SJCRH30 (cell line): ENCODE results near the gene NHLH2. TPM values are rescaled to one million over a fixed set of nuclear protein-coding genes. Genes with fewer than 3 reads are reported as not detected.
A peak's percentile ranks its signal among the peaks of the same experiment; 100 is the strongest.

ENCODE experiments used
- DNase-seq, 2 experiments: peaks; one replicate each; pipeline ENCODE4 v3.0.0-alpha.2; 2015 to 2020
- H3K27ac ChIP-seq: fragments of 250-450 bp; sonication (Bioruptor Pico); 2 replicates; pipeline ENCODE4 v1.5.1; 2020; ENCODE audit warnings: mild to moderate bottlenecking, moderate library complexity
- H3K27me3 ChIP-seq: fragments of 250-450 bp; sonication (Bioruptor Pico); 2 replicates; pipeline ENCODE4 v1.5.1; 2020; ENCODE audit warnings: mild to moderate bottlenecking, moderate library complexity
- H3K36me3 ChIP-seq: fragments of 250-450 bp; sonication (Bioruptor Pico); 2 replicates; pipeline ENCODE4 v1.5.1; 2020; ENCODE audit warnings: mild to moderate bottlenecking, moderate library complexity
- H3K4me1 ChIP-seq: fragments of 250-450 bp; sonication (Bioruptor Pico); 2 replicates; pipeline ENCODE4 v1.5.1; 2020; ENCODE audit warnings: mild to moderate bottlenecking, moderate library complexity
- H3K4me3 ChIP-seq: fragments of 250-450 bp; sonication (Bioruptor Pico); 2 replicates; pipeline ENCODE4 v1.5.1; 2020; ENCODE audit warnings: mild to moderate bottlenecking, moderate library complexity
- H3K9me3 ChIP-seq: fragments of 250-450 bp; sonication (Bioruptor Pico); replicated peaks from 2 replicates; pipeline ENCODE4 v1.5.1; 2020; ENCODE audit warnings: mild to moderate bottlenecking, moderate library complexity
- total RNA-seq: library from RNA; depleted of rRNA; stranded (reverse); fragments of >200 nt; shearing (Covaris generic); gene quantifications from 2 replicates; pipeline ENCODE4 v1.2.3, GENCODE V29; 2014

Gene NHLH2
- total RNA-seq, 1 experiment from 2014 or later: not detected

DNA sequence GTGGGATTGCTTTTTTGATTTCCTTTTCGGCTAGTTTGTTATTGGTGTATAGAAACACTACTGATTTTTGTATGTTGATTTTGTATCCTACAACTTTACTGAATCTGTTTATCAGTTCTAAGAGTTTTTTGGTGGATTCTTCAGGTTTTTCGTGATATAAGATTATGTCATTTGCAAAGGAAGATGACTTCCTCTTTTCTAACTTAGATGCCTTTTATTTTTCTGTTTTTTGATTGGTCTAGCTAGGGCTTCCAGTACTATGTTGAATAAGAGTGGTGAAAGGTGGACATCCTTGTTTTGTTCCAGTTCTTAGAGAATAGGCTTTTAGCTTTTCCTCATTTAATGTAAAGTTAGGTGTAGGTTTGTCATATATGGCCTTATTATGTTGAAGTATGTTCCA, 13.1 kb upstream of the NHLH2 start:
- Histone ChIP-seq H3K9me3 (no peaks in the 10 kb centered on the region), H3K27me3 (no peaks in the 10 kb centered on the region), H3K36me3 (no peaks in the 10 kb centered on the region), H3K4me1 (no peaks in the 10 kb centered on the region), H3K4me3 (no peak overlapping the region), H3K27ac (no peak overlapping the region)
- no peak for DNase-seq

DNA sequence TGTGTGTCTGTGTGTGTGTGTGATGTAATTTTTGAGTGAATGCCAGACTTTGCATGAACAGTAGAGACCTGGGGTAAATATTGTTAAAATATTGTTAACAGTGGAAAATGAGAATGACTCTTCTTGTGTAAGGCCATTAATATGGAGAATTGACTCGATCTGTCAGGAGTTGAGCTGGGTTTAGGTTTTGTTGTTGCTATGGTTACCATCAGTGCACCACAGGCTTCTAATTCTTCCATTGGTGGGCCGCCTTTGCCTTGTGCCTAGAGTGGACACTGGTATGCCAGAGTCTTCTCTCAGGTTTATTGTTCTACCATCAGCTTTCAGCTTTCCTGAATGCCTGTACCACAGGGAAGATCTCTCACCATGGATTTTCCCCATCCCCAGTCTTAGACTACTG, 10.0 kb upstream of the NHLH2 start:
- no peak for DNase-seq
- H3K4me3 ChIP-seq: no peak overlapping the region
- no peaks in the 10 kb centered on the region for H3K9me3 ChIP-seq
- H3K4me1 ChIP-seq: no peaks in the 10 kb centered on the region
- H3K27ac ChIP-seq: no peak overlapping the region
- no peaks in the 10 kb centered on the region for H3K36me3 ChIP-seq
- H3K27me3 ChIP-seq: no peaks in the 10 kb centered on the region

DNA sequence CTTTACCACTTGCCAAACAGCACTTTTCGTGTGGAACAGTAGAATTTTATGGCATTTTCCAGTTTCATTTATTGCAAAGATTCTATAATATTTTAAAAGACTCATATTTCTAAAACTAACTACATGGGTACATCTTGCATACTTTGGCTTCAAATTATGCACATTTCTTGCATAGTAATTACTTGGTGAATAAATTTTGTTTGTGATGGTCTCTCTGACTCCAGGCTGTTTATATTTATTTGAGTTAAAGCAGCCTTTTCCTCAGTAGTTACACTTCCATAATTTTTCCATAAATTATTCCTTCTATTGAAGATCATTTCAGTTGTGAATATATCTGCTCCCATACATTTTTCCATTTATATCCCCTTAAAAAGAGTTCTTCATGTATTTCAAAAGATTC, 6.9 kb upstream of the NHLH2 start:
- Histone ChIP-seq H3K4me3 (no peak overlapping the region), H3K36me3 (no peaks in the 10 kb centered on the region; the same call in 1 of the 2 replicates), H3K27ac (no peak overlapping the region), H3K27me3 (no peaks in the 10 kb centered on the region), H3K4me1 (no peaks in the 10 kb centered on the region), H3K9me3 (no peaks in the 10 kb centered on the region)
- DNase-seq: no peak

- no peak overlapping the region for H3K4me3 ChIP-seq
These were observed 2.0 kb upstream of the NHLH2 start for GRCh38 chr1:115842948-115843347.

GRCh38 chr1:115839679-115840237, 1.2 kb downstream of the NHLH2 start:
- no peak overlapping the region for H3K4me3 ChIP-seq
- DNase-seq: no peak
- H3K4me1 ChIP-seq: no peaks in the 10 kb centered on the region
- no peak overlapping the region for H3K27ac ChIP-seq
- H3K27me3 ChIP-seq: no peaks in the 10 kb centered on the region
- no peaks in the 10 kb centered on the region for H3K9me3 ChIP-seq
- no peaks in the 10 kb centered on the region for H3K36me3 ChIP-seq

More at GRCh38 chr1:115842948-115843347, 2.0 kb upstream of the NHLH2 start:
- H3K9me3 ChIP-seq: no peaks in the 10 kb centered on the region
- H3K27ac ChIP-seq: no peak overlapping the region
- no peak for DNase-seq
- no peaks in the 10 kb centered on the region for H3K4me1 ChIP-seq
- H3K36me3 ChIP-seq: no peaks in the 10 kb centered on the region; the same call in 1 of the 2 replicates
- H3K27me3 ChIP-seq: no peaks in the 10 kb centered on the region

GRCh38 chr1:115839029-115839678, 1.8 kb downstream of the NHLH2 start:
- Histone ChIP-seq H3K27me3 (no peaks in the 10 kb centered on the region), H3K27ac (no peak overlapping the region), H3K4me1 (no peaks in the 10 kb centered on the region), H3K4me3 (no peak overlapping the region), H3K36me3 (no peaks in the 10 kb centered on the region), H3K9me3 (no peaks in the 10 kb centered on the region)
- no peak for DNase-seq

- Histone ChIP-seq H3K27me3 (no peaks in the 10 kb centered on the region), H3K27ac (no peak overlapping the region), H3K9me3 (no peaks in the 10 kb centered on the region), H3K36me3 (no peaks in the 10 kb centered on the region), H3K4me3 (no peak overlapping the region), H3K4me1 (no peaks in the 10 kb centered on the region)
- no peak for DNase-seq
These were observed 2.4 kb downstream of the NHLH2 start for GRCh38 chr1:115838431-115839028.

- no peak overlapping the region for H3K4me3 ChIP-seq
- no peaks in the 10 kb centered on the region for H3K27me3 ChIP-seq
These were observed 3.0 kb downstream of the NHLH2 start for GRCh38 chr1:115837740-115838421.

DNA sequence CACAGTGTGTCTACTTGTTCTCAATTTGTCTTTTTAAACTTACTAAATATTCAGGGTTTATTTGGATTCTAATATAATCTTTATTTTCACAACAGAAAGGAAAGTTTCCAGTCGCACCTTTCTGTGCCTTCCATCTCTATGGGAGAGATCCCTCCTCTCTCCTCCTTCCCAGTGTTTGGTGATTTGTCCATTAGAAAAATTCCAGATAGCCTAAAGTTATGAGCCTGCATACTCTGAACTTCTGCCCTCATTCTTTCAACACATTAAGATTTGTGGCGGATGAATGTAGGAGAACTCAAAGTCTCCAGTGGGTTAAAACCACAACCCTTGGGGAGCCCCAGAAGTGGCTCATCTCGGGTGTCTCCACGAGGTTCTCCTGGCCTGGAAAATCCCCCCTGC, 3.6 kb downstream of the NHLH2 start:
- Histone ChIP-seq H3K4me3 (no peak overlapping the region), H3K36me3 (no peaks in the 10 kb centered on the region), H3K27ac (no peak overlapping the region), H3K4me1 (no peaks in the 10 kb centered on the region), H3K9me3 (no peaks in the 10 kb centered on the region), H3K27me3 (no peaks in the 10 kb centered on the region)
- DNase-seq: no peak

More at GRCh38 chr1:115837740-115838421, 3.0 kb downstream of the NHLH2 start:
- H3K36me3 ChIP-seq: no peaks in the 10 kb centered on the region
- no peaks in the 10 kb centered on the region for H3K4me1 ChIP-seq
- no peak overlapping the region for H3K27ac ChIP-seq
- no peaks in the 10 kb centered on the region for H3K9me3 ChIP-seq
- DNase-seq: no peak

GRCh38 chr1:115833856-115834255, 7.1 kb downstream of the NHLH2 start:
- peaks cover 4% of the 10 kb centered on the region; the same call in 1 of the 2 replicates for H3K4me1 ChIP-seq
- H3K27ac ChIP-seq: no peak overlapping the region
- H3K27me3 ChIP-seq: no peaks in the 10 kb centered on the region
- no peaks in the 10 kb centered on the region for H3K36me3 ChIP-seq
- H3K4me3 ChIP-seq: no peak overlapping the region
- H3K9me3 ChIP-seq: no peaks in the 10 kb centered on the region
- no peak for DNase-seq

- no peak for DNase-seq
- no peak overlapping the region for H3K4me3 ChIP-seq
- H3K27me3 ChIP-seq: no peaks in the 10 kb centered on the region
These were observed 8.3 kb downstream of the NHLH2 start for GRCh38 chr1:115832651-115833050.

GRCh38 chr1:115830963-115831362, 10.0 kb downstream of the NHLH2 start:
- H3K27me3 ChIP-seq: no peaks in the 10 kb centered on the region
- H3K4me3 ChIP-seq: no peak overlapping the region
- H3K9me3 ChIP-seq: no peaks in the 10 kb centered on the region
- peaks cover 4% of the 10 kb centered on the region; the same call in 1 of the 2 replicates for H3K4me1 ChIP-seq
- H3K27ac ChIP-seq: no peak overlapping the region
- DNase-seq: no peak
- H3K36me3 ChIP-seq: no peaks in the 10 kb centered on the region

More at GRCh38 chr1:115832651-115833050, 8.3 kb downstream of the NHLH2 start:
- H3K27ac ChIP-seq: no peak overlapping the region
- no peaks in the 10 kb centered on the region for H3K9me3 ChIP-seq
- peaks cover 4% of the 10 kb centered on the region; the same call in 1 of the 2 replicates for H3K4me1 ChIP-seq
- no peaks in the 10 kb centered on the region for H3K36me3 ChIP-seq

GRCh38 chr1:115829947-115830346, 11.0 kb downstream of the NHLH2 start:
- Histone ChIP-seq H3K4me3 (no peak overlapping the region), H3K36me3 (no peaks in the 10 kb centered on the region), H3K27me3 (no peaks in the 10 kb centered on the region), H3K4me1 (peaks cover 4% of the 10 kb centered on the region; the same call in 1 of the 2 replicates), H3K27ac (no peak overlapping the region), H3K9me3 (no peaks in the 10 kb centered on the region)
- no peak for DNase-seq

- peaks cover 4% of the 10 kb centered on the region; the same call in 1 of the 2 replicates for H3K4me1 ChIP-seq
- H3K27ac ChIP-seq: no peak overlapping the region
- H3K4me3 ChIP-seq: no peak overlapping the region
These were observed 11.8 kb downstream of the NHLH2 start for GRCh38 chr1:115829023-115829674.

More at GRCh38 chr1:115829023-115829674, 11.8 kb downstream of the NHLH2 start:
- Histone ChIP-seq H3K9me3 (no peaks in the 10 kb centered on the region), H3K36me3 (no peaks in the 10 kb centered on the region), H3K27me3 (no peaks in the 10 kb centered on the region)
- DNase-seq: peak; percentile 13 to 35
